Measurements from ENCODE around the gene LINGO4. TPM values are rescaled to one million over a fixed set of nuclear protein-coding genes. Genes with fewer than 3 reads are reported as not detected.

Gene LINGO4
- total and polyA plus RNA-seq, 2 of the 13 experiments (the other 11 are each of a cell fraction or from before 2014, with no cell fraction given): 0.02 to 0.05 TPM

DNA sequence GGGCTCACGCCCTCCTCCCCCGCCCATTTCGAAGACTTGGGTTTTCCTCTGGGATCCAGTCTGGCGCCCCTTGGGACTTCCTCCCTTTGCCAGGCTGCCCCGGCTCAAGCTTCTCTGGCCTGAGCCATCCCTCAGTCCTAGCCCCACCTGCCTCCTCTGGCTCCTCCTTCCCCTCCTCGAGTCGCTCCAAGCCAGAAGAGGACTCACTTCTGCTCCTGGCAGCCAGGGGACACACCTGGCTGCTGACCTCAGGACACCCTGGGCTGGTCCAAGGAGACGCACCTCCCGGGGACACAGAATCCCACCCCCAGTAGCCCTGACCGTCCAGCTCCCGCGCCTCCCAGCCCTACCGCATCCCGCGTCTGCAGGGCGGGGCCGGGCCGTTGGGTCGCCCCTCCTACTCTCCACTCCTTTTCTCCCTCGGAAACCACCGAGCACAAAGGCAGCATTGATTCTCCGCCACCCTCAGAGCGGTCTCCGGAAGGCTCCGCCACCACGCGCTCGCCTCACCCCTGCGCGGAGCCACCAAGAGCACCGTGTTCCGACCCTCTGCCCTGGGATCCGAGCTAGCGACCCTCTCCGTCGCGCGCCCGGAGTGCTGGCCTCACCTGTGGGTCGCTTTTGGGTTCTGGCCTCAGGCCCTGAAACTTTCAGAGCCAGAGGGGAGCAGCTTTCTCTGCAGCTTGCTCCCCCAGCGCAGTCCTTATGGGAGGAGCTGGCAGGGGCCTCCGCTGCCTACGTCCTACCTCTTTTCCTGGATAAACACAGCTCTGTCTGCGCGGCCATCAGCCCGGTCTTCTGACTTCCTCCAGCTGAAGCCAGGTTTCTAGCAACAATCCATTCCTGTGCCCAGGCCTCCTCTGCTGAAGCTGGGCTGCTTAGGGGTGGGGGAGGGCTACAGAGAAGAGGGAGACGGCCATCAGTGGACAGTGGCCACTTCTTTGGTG lies 34.5 kb upstream of the LINGO4 start, which contains the start of gene C2CD4D (continued):
- TF ChIP-seq, protein P1, sequence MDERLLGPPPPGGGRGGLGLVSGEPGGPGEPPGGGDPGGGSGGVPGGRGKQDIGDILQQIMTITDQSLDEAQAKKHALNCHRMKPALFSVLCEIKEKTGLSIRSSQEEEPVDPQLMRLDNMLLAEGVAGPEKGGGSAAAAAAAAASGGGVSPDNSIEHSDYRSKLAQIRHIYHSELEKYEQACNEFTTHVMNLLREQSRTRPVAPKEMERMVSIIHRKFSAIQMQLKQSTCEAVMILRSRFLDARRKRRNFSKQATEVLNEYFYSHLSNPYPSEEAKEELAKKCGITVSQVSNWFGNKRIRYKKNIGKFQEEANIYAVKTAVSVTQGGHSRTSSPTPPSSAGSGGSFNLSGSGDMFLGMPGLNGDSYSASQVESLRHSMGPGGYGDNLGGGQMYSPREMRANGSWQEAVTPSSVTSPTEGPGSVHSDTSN (CRISPR knock-in tag; IDR thresholded peaks at IDR 0.05): no peak
- TF ChIP-seq ZNF251 (CRISPR knock-in tag; IDR thresholded peaks at IDR 0.05): no peak
- peak; percentile 100 for TF ChIP-seq ZSCAN25 (CRISPR knock-in tag; IDR thresholded peaks at IDR 0.05)
- peak; percentile 69 for TF ChIP-seq GABPB1 (CRISPR knock-in tag; IDR thresholded peaks at IDR 0.05)
- TF ChIP-seq, protein P2, sequence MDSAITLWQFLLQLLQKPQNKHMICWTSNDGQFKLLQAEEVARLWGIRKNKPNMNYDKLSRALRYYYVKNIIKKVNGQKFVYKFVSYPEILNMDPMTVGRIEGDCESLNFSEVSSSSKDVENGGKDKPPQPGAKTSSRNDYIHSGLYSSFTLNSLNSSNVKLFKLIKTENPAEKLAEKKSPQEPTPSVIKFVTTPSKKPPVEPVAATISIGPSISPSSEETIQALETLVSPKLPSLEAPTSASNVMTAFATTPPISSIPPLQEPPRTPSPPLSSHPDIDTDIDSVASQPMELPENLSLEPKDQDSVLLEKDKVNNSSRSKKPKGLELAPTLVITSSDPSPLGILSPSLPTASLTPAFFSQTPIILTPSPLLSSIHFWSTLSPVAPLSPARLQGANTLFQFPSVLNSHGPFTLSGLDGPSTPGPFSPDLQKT (CRISPR knock-in tag; IDR thresholded peaks at IDR 0.05; ENCODE audit: borderline replicate concordance): no peak
- no peak for TF ChIP-seq ZSCAN29 (CRISPR knock-in tag; conservative IDR thresholded peaks at IDR 0.05)
- TF ChIP-seq ZNF501 (CRISPR knock-in tag; IDR thresholded peaks at IDR 0.05): 0 out of 2 replicates have a peak, but pooled peaks have one; percentile 15
- TF ChIP-seq RARA (CRISPR knock-in tag; IDR thresholded peaks at IDR 0.05): 0 out of 2 replicates have a peak, but pooled peaks have one; percentile 10
- TF ChIP-seq ZNF263 (CRISPR knock-in tag; IDR thresholded peaks at IDR 0.05): peak; percentile 42; the same call in 1 of the 2 replicates
- TF ChIP-seq ZFP37 (CRISPR knock-in tag; IDR thresholded peaks at IDR 0.05; ENCODE audit: borderline replicate concordance): no peak
- TF ChIP-seq SOX6 (IDR thresholded peaks at IDR 0.05): no peak
- peak; percentile 64 for TF ChIP-seq SOX6 (CRISPR knock-in tag; IDR thresholded peaks at IDR 0.05)
- TF ChIP-seq ZNF546 (CRISPR knock-in tag; conservative IDR thresholded peaks at IDR 0.05): no peak
- no peak for TF ChIP-seq EHMT2 (IDR thresholded peaks at IDR 0.05; ENCODE audit: borderline replicate concordance, low read depth, low read length)
- TF ChIP-seq FOSL2 (CRISPR knock-in tag; IDR thresholded peaks at IDR 0.05): peak; percentile 33; the same call in 1 of the 2 replicates
- peak; percentile 31; the same call in 1 of the 2 replicates for TF ChIP-seq FOXA3 (CRISPR knock-in tag; IDR thresholded peaks at IDR 0.05)
- TF ChIP-seq MTF2 (CRISPR knock-in tag; IDR thresholded peaks at IDR 0.05; ENCODE audit: borderline replicate concordance): no peak
- TF ChIP-seq, protein P3, sequence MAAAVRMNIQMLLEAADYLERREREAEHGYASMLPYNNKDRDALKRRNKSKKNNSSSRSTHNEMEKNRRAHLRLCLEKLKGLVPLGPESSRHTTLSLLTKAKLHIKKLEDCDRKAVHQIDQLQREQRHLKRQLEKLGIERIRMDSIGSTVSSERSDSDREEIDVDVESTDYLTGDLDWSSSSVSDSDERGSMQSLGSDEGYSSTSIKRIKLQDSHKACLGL (CRISPR knock-in tag; IDR thresholded peaks at IDR 0.05): peak; percentile 78
- peak; percentile 14; the same call in 1 of the 2 replicates for TF ChIP-seq ZNF792 (CRISPR knock-in tag; IDR thresholded peaks at IDR 0.05)
- TF ChIP-seq, protein P4, sequence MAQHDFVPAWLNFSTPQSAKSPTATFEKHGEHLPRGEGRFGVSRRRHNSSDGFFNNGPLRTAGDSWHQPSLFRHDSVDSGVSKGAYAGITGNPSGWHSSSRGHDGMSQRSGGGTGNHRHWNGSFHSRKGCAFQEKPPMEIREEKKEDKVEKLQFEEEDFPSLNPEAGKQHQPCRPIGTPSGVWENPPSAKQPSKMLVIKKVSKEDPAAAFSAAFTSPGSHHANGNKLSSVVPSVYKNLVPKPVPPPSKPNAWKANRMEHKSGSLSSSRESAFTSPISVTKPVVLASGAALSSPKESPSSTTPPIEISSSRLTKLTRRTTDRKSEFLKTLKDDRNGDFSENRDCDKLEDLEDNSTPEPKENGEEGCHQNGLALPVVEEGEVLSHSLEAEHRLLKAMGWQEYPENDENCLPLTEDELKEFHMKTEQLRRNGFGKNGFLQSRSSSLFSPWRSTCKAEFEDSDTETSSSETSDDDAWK (CRISPR knock-in tag; IDR thresholded peaks at IDR 0.05): no peak
- TF ChIP-seq MTA1 (CRISPR knock-in tag; IDR thresholded peaks at IDR 0.05; ENCODE audit: borderline replicate concordance): 0 out of 2 replicates have a peak, but pooled peaks have one; percentile 44
- no peak for TF ChIP-seq HNRNPH1 (optimal IDR thresholded peaks at IDR 0.05; ENCODE audit: low read depth, low read length)
- TF ChIP-seq HNRNPLL (IDR thresholded peaks at IDR 0.05; ENCODE audit: low read depth, low read length, poor library complexity, severe bottlenecking): peak; percentile 91

Measured in HepG2 (cell line).